DMS114 treated with DMSO at 0.1 percent for 48 hours (cell line): ENCODE measurements around the gene CCDC85C.

Source experiments
- DNase-seq: peaks from one replicate; lab custom pipeline; 2025; ENCODE audit not compliant: unreplicated experiment; lab: John Stamatoyannopoulos, UW

Gene CCDC85C

DNA sequence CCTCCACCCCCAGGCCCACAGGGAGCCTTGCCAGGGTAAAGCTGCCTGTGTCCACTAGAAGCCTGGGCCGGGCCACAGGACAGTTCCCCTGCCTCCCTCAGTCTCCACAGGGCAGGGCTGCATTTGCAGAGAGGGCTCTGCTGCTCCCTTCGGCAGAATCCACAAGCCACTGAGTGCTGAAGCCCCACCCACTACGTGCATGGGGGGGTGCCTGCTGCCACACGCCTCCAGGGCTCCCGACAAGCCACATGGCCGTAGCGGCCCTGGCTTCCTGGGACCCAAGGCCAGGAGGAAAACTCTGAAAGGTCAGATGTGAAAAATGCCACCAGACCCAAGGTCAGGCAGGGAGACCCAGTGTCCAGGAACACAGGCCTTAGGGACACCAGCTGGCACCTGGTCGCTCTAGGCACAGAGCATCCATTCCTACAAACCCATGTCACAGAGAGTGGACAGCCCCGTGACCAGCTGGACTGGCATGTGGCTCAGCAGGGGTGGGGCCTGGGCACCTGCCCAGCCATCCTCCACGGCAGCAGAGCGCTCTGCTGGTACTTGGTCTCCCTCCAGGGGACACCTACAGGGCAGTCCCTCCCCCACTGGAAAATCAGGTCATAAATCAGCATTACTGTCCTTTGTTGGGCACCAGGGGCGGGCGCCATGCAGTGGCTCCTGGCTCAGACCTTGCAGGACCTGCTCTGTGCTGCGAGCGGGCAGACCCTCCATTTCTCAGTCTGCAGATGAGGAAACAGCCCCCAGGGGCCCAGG, 42.9 kb downstream of the CCDC85C start:
- no peak for DNase-seq

DNA sequence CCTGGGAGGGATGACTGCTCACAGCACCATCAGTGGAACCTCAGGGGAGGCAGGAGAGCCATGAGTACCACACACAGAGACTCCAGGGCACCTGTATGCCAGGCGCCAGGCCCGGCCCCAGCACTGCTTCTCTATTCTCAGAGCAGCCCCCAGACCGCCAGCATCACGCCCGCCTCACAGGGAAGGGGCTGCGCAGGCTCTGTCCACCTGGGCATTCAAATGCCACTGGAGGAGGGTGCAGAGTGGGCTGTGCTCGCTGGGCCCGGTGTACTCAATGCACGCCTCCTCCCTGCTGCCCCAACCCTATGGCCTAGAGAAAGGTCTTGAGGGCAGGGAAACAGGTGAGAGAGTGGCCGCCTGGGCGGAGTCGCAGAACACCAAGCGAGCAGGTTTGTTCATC, 43.6 kb downstream of the CCDC85C start:
- no peak for DNase-seq

DNA sequence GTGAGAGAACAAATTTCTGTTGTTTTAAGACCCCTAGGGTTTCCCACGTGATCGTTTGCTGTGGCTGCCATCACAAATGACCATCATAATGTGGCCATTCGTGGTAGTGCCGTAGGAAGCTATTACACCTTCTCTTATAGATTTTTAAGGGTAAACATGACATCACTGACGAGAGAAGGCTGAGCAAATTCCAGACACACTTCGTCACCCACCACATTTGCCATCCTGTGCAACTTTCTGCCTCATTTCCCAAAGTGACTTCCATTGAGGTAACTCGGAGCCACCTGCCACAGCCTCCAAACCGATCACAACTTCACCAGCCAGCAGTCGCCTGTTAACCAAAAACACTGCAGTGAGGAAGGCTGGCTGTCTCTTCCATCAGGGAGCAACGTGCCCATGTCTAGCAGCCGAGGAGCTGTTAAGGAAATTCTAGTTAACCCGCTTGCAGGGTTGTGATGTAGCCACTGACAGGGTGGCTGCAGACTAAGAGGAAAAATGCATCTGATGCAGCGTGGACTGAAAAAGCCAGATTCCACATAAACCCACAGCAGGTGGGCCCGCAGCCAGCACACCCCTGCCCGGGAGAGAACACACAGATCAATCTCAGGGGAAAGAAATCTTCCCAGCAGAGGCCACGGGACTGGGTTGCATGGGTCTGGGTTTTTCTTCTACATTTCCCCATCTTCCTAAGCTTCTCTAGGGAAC, 44.6 kb downstream of the CCDC85C start:
- DNase-seq: no peak

DNA sequence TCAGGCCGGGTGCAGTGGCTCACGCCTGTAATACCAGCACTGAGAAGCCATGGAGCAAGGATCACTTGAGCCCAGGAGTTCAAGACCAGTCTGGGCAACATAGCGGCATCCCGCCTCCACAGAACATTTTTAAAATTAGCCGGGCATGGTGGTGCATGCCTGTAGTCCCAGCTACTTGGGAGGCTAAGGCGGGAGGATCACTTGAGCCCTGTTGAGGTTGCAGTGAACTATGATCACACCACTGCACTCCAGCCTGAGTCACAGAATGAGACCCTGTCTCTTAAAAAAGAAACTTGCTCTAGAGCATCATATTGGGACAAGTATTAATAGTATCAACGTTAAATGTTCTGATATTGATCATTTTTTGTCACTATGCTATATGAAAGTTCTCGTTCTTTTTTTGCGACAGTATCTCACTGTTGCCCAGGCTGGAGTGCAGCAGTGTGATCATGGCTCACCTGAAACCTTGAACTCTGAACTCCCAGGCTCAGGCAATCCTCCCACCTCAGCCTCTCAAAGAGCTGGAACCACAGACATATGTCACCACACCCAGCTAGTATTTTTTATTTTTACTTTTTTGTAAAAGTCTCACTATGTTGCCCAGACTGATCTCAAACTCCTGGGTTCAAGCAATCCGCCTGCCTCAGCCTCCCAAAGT, 47.7 kb downstream of the CCDC85C start:
- no peak for DNase-seq

DNA sequence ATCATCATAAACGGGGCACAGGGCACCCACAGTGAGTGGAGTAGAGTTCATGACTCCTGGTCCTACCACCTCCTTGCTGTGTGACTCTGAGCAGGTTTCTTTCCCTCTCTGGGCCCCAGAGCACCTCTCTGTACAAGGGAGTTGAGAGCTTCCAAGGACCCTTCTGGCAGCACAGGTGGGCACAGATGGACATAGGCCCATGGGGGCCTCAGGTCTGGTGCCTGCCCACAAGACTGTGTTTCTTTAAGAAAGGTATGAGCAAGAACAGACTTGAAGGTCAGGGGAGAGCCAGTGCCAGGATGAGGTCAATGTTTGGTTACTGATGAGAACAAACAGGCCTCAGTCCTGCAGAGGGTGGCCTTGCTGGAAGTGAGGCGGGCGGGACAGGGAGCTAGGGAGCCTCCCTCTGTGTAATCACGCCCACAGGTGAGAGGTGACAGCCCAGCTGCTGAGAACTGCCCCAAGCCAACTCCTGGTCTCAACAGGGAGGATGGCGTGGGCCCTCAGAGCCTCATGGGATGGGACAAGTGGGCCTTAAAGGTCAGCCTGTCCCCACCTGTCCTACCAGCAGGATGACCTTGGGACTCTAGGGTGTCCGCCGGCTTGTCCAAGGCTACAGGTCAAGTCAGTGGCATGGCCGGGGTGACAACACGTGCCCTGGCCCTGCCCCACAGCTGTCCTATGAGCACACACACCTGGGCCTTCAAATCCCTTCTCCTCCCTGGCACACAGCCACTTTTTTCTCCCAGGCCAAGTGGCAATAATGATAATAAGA, 49.1 kb downstream of the CCDC85C start:
- no peak for DNase-seq

DNA sequence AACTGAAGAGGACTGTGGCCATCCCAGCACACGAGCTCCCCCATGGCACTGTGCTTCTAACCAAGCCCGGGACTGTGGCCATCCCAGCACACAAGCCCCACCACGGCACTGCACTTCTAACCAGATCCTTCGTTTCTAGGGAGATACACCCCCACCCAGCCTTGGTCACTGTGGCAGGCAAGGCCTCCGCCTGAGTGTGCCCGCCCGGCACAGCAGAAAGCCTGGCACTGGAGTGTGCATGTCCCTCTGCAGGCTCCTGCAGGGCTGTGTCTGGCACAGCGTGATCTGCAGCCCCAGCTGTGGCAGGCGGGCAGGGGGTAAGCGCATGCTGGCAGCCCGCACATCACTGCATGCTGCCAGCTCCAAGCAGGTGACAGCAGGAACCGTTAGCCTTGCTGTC, 49.8 kb downstream of the CCDC85C start:
- no peak for DNase-seq

DNA sequence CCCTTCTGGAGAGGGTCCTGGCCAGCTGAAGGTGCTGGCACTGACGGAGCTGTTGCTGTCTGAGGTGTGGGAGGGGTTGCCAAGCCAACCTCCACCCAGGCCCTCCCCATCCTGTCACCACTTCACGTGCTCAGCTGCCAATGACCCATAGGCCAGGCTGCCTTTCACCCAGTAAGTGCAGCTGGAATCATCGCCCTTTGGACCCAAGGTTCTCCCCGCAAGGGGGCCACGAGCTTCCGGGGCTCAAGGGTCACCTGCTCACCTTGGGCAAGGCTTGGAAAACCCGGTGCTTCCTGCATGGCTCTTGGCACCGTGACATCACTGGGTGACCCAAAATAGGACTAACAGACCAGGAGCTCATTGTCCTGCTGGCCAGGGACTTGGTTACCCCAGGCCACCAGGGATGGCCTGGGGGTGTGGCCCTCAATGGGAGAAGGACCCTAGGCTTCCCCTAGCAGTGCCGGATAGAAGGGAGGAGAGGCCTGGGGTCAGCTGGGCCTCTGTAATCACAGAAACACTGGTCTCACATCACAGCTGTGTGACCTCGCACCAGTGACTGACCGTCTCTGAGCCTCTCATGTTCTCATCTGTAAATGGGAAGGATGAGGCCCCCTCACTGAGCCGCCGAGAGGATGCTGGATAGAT, 51.3 kb downstream of the CCDC85C start:
- DNase-seq: no peak

DNA sequence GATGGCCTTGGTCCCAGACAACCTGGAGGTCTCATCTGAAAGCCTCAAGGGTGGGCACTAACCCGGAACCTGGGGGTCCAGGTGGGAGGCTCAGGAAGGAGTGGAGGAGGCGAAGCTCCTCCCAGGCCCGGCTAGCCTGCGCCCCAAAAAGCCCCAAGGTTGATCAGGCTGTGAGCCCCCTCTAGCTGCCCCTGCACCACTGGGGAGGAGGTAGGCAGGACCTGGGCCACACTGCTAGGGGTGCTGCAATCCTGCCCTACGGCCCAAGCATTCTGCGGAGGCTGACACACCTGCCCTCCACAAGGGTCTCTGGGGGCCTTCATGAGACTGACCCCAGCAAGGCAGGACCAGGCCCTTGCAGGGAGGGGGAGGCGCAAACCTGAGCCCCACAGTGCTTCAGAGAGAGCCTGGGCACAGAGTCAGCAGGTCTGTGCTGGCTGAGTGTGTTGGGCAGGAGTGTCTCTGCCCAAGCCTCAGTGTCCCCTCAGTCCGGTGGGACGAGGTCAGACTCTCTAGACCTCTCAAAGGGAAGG, 51.9 kb downstream of the CCDC85C start:
- DNase-seq: no peak

DNA sequence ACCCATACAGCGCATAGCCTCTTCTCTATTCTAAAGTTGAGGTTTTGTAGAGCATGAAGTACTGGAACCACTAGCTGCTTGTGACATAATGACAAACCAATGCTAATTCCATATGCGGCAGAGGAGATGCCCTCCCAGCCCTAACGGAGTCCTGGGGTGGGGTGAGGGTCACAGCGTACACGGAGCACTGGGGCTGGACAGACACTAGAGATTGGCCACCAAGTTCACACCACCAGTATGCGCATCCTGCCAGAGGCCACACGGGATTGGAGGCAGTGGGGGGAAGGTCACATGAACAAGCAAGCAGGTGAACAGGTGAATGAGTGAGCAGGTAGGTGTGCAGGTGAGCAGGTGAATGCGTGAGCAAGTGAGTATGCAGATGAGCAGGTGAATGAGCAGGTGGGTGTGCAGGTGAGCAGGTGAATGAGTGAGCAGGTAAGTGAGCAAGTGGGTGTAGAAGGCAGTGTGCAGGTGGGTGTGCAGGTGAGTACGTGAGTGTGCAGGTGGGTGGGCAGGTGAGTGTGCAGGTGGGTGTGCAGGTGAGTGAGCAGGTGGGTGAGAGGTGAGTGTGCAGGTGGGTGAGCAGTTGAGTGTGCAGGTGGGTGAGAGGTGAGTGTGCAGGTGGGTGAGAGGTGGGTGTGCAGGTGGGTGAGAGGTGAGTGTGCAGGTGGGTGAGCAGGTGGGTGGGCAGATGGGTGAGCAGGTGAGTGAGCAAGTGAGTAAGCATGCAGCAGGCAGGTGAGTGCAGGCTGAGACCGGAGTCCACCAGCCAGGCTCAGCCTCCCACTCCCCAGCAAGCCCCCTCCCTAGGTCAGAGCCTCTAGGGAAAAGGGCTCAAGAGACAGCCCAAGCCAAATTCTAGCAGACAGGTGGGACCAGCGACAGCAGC, 52.7 kb downstream of the CCDC85C start:
- no peak for DNase-seq

DNA sequence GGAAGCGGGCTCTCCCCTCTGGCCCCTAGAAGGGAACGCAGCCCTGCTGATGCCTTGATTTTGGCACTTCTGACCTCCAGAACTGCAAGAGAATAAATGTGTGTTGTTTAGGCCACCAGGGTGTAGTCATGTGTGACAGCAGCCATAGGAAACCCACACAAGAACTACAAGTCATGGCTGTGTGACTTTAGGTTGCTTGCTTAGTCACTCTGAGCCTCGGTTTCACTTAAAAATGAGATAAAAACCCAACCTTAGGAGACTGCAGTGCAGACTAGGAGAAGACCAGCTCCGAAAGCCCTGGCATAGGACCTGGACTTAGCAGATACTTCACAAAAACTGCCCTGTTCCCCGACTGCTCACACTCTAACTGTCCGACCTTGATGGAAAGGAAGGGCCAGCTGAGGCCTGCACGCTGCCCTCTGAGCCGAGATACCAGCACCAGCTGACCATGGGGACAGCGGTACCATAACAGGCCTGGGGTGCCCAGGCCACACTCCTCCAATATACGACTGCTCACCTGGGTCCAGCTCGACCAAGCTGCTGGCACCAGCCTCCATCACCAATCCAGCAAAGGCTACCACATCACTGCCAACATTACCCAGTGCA, 53.5 kb downstream of the CCDC85C start:
- no peak for DNase-seq

DNA sequence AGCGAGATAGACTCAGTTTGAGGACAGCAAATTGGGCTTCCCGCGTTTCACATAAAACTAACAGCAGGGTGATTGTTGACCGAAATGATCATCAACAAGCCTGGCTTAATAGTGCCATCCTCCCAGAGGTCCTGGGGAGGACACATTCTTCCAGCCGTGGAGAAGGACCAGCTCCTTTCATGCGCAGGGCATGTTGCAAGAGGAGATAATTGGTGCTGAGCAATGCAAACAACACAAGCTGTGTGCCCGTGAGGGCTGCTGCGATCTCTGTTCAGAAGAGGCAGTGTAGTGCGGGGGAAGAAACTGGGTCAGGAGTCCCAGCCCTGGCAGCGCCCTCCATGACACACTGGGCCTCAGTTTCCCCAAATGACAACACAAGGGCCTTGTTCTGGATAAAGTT, 54.3 kb downstream of the CCDC85C start:
- DNase-seq: no peak

DNA sequence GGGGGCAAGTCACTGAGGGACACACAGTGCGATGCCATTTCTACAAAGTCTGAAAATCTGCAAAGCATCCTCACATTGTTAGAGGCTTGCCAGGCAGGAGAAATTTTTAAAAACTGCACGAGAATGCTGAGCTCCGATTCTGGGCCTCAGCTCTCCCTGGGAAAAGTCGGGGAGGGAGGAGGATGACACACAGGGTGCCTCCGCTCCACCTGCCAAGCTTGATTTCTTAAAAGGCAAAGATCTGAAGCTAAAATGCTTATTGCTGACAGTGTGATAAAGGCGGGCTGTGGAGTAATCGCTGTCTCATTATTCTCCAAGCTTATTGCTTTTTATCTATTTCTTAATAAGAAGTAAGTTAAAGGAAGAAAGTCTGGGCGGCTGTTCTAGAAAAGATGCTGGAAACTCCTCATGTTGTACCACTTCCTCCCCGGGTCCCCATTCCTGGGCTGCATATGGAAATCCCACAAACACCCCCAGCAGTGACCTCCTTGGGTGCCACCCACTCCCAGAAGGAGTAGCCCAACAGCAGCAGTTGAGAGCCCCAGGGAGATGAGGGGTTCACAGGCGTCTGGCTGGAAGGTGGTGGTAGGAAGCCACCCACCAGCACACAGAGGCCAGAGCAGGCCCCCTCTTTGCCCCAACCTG, 55.0 kb downstream of the CCDC85C start:
- DNase-seq: no peak

DNA sequence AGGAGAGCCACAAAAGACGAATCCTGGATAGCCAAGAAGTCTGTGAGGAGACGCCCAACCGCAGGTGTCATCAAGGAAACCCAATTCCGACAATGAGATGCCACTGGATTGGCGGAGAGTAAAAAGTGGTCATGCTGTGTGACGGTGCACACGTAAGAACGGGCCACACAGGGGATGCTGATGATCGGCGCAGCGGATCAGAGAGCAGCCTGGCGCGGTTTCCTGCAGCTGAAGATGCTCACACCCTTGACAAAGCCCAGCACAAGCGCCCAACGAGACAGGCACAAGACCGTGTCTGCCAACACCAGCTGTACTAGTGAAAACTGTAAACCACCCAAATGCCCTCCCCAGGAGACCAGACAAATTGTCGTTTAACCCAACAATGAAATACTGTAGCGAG, 55.8 kb downstream of the CCDC85C start:
- no peak for DNase-seq

DNA sequence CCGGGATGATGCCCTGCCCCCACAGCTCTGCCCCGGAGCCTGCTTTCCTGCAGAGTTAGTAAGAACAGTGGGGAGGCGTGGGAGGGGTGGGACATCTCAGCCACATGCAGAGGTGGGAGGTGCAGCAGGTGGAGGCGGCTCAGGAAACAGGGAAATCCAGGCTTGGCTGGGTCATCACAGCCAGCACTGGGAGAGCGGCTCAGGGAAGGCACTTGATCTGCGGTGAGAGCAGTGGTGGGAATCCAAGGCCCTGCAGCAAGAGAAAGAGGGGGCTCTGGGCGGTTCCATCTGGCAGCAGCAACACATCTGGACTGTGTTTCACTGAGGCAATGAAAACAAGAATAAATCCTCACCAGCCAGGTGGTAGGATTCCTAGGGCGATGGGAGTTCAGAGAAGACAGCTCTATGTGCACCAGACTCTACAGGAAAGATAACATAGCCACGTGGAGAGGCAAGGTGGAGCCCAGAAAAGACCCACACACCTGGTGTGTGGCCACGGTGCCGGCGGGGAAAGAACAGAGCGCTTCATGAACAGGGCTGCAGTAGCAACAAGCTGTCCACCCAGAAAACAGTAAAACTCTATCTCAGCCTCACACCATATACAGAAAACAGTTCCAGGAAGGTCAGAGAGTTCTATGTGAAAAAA, 57.6 kb downstream of the CCDC85C start:
- no peak for DNase-seq

DNA sequence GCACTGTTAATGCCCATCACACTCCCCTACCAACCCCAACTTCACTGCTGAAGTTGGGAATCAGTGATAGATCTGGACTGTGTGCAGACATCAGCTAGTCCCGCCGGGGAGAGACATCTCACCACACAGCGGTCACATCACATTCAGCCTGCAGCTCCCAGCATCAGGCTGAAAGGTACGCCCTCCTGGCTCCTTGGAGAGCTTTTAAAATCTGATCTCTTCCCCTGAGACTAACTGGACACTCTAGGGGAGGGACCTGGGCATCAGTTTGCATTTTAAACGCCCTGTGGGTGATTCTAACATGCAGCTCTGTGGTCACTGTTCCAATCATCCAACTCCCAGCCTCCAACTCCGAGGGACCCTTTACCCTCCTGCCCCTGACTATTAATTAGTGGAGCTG, 58.4 kb downstream of the CCDC85C start:
- no peak for DNase-seq

DNA sequence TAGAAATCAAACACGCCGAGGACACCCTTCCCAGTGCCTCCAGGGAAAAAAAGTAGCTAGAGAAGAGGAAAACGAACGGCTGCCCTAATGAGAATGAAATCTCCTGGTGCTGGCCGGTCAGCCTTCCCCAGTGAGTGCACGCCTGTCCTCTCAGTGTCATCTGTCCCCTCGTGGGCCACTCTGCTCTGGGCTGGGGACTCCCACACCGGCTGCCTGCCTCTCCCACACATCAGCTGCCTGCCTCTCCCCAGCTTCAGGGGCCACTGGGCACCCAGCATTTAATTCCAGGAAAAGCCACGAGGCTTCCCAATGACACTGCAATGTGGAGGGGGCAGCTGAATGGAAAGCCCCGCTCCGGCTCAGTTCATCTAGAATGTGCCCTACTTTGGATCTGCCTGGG, 59.0 kb downstream of the CCDC85C start:
- DNase-seq: no peak

DNA sequence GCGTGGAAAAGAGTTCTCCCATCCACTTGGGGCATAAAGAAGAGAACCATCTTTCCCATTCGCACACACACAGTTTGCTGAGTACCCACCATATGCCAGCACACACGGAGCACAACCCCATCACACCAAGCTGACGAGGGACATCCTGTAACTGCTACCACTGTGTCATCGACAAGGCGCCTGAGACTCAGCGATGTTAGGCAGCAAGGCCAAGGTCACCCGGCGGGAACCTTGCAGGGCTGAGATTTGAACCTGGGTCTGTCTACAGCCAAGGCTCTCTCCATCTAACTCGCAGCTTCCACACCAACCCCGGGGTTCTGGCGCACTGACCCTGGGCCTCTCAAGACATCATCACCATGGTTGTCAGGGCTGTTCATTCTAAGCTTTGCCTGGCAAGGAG, 60.0 kb downstream of the CCDC85C start:
- no peak for DNase-seq

DNA sequence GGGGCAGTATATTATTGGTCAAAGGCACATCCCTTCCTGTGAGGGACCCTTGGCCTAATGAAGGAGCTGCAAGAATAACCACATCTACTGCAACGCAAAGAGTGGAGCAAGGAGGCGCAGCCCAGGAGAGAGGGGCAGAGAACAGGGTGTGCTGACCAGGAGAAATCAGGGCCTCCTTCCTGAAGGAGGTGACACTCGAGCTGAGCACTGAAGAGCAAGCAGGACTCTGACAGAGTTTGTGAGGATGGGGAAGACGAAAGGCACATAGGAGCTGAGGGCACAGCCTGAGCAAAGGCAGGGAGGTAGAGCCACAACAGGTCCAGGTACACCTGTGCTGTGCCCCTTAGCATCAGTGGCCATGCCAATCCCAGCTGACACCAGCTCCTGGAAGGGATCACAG, 60.6 kb downstream of the CCDC85C start:
- DNase-seq: no peak
